RWPE1 (cell line): Measurements from ENCODE around the gene TMEM243.

ENCODE experiments used
- CTCF ChIA-PET: fragments of 350-600 bp; sonication (Branson Sonifier 250); formaldehyde crosslinking; extraction: SDS; loops from one replicate; lab custom pipeline; 2021; lab: Yijun Ruan, JAX
- POLR2A ChIA-PET: fragments of 400-600 bp; formaldehyde crosslinking; extraction: SDS; loops from one replicate; lab custom pipeline; 2020; ENCODE audit warnings: antibody characterized with exemption; ENCODE audit not compliant: low non-redundant PET; lab: Yijun Ruan, JAX
- DNase-seq: peaks from one replicate; pipeline ENCODE4 v3.0.0; 2012; ENCODE audit warnings: low spot score
- H3K27ac ChIP-seq: fragments of 450-650 bp; 2 replicates; pipeline ENCODE4 v1.5.1; 2017
- TF ChIP-seq, protein P1 (sequence below): fragments of 450-650 bp; conservative IDR thresholded peaks from 2 replicates; pipeline ENCODE4 v1.5.1; 2017; ENCODE audit warnings: low read depth, mild to moderate bottlenecking

Gene TMEM243

DNA sequence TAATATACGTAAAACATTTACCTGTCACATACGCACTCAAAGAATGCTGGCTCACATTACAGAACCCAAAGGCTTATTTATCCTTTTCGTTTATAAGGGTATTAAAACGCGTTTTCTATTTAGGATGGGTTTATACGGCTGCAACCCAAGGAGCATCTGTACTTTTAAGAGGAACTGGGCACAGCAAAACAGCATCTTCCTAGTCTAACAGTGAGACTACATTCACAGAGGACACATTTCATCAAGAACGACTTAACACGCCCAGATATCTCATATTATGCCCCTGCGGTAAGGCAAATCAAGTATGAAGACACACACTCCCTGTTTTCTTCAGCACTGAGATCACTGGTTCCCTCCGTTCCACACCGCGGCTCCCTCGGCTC lies 67.8 kb downstream of the TMEM243 start:
- ChIA-PET POLR2A (interaction anchor here (0.6 to 1.6 kb wide), 3 partner anchors 9 to 69 kb away, joined by 3 to 6 read pairs (median 5); partner anchors contain the start of gene TMEM243), CTCF (interaction anchor here (0.7 to 1.1 kb wide), 3 partner anchors 10 to 112 kb away, joined by 3 read pairs; partner anchors contain the start of gene ELAPOR2)
- TF ChIP-seq, protein P1, sequence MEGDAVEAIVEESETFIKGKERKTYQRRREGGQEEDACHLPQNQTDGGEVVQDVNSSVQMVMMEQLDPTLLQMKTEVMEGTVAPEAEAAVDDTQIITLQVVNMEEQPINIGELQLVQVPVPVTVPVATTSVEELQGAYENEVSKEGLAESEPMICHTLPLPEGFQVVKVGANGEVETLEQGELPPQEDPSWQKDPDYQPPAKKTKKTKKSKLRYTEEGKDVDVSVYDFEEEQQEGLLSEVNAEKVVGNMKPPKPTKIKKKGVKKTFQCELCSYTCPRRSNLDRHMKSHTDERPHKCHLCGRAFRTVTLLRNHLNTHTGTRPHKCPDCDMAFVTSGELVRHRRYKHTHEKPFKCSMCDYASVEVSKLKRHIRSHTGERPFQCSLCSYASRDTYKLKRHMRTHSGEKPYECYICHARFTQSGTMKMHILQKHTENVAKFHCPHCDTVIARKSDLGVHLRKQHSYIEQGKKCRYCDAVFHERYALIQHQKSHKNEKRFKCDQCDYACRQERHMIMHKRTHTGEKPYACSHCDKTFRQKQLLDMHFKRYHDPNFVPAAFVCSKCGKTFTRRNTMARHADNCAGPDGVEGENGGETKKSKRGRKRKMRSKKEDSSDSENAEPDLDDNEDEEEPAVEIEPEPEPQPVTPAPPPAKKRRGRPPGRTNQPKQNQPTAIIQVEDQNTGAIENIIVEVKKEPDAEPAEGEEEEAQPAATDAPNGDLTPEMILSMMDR, result no peak
- no peak for DNase-seq
- H3K27ac ChIP-seq, result peak overlapping the region; percentile 100

- ChIA-PET CTCF (interaction anchor here (1.0 to 1.1 kb wide), 2 partner anchors 92 to 112 kb away, joined by 3 read pairs; partner anchors contain the start of gene ELAPOR2), POLR2A (no interaction called here)
- TF ChIP-seq, protein P1, result no peak
- peak; percentile 8 for DNase-seq
- peak overlapping the region; percentile 100 for H3K27ac ChIP-seq
These were observed 68.4 kb downstream of the TMEM243 start for GRCh38 chr7:87151002-87151728.

DNA sequence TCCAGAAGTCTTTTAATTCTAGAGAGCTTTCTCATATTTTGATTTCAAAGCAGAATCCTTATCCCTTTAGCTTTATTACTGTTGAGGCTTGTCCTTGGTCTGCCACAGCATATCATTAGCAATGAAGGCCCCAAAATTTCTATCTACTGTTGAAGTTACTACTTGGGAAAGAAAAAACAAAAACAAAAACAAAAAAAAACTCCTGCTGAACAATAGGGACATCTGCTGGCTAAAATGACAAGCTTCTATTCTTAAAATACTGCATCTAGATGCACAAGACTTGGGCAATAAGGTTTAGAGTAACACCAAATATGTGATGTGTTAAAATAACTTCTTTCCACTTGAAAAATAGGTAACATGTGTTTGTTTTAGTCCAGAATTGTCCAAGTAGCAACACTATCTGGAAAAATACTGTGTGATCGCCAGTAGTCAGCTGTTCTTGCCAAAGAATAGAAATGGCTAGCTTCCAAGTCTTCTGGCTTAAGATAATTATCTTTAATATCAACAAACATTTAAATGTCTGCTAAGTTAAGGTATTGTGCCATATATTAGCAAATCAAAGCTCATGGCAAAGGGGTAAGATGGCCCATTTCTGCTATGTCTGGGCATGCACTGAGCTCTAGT lies 71.1 kb downstream of the TMEM243 start:
- peak; percentile 38 for DNase-seq
- POLR2A ChIA-PET, result no interaction called here
- H3K27ac ChIP-seq, result no peak overlapping the region
- CTCF ChIA-PET, result interaction anchor here (0.6 to 1.8 kb wide), 28 partner anchors 8 to 891 kb away, joined by 3 to 15 read pairs (median 4); partner anchors contain the start of gene ELAPOR2
- TF ChIP-seq, protein P1, result peak; percentile 91

DNA sequence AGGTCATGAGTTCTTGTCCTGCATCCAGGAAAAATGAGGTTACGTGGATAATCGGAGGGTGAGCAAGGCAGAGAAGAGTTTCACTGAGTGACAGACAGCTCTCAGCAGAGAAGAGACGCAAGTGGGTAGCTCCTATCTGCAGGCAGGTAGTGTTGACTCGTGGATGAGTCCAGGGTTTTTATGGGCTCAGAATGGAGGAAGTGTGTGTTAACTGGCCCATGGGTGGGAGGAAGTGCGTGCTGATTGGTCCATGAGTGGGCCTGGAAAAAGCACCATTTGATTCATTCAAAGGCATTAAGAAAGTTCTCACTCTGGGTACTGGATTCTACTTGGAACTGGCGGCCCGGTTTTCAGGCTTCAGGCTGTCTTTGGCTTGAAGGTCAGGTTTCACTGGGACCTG lies 72.0 kb downstream of the TMEM243 start:
- ChIA-PET CTCF (interaction anchor here (0.9 to 1.8 kb wide), 5 partner anchors 64 to 230 kb away, joined by 4 to 15 read pairs (median 6); no protein-coding TSS in a partner anchor), POLR2A (no interaction called here)
- H3K27ac ChIP-seq, result no peak overlapping the region
- DNase-seq, result no peak
- TF ChIP-seq, protein P1, result no peak

GRCh38 chr7:87146740-87147386 lies 72.7 kb downstream of the TMEM243 start:
- DNase-seq, result no peak
- ChIA-PET CTCF (no interaction called here), POLR2A (no interaction called here)
- H3K27ac ChIP-seq, result no peak overlapping the region
- TF ChIP-seq, protein P1, result no peak
